HEK293T (cell line): ENCODE measurements around the gene JARID2.
A peak's percentile ranks its signal among the peaks of the same experiment; 100 is the strongest.

ENCODE experiments used
- CTCF ChIA-PET: fragments of 350-600 bp; formaldehyde crosslinking; extraction: SDS; loops from one replicate; lab custom pipeline; 2021; ENCODE audit warnings: antibody characterized with exemption, inconsistent platforms; lab: Yijun Ruan, JAX
- POLR2A ChIA-PET: fragments of 350-600 bp; formaldehyde crosslinking; extraction: SDS; loops from one replicate; lab custom pipeline; 2020; ENCODE audit warnings: antibody characterized with exemption, inconsistent platforms; lab: Yijun Ruan, JAX
- DNase-seq: peaks from one replicate; pipeline ENCODE4 v3.0.0; 2012; ENCODE audit warnings: mixed read lengths; ENCODE audit errors: extremely low spot score
- ARNT ChIP-seq: fragments of 450-650 bp; IDR thresholded peaks from 2 replicates; pipeline ENCODE4 v1.6.1; 2017; ENCODE audit warnings: mild to moderate bottlenecking
- BHLHE40 ChIP-seq: fragments of 450-650 bp; IDR thresholded peaks from 2 replicates; pipeline ENCODE4 v1.6.1; 2016; ENCODE audit warnings: mild to moderate bottlenecking, moderate library complexity, borderline replicate concordance
- CTBP1 ChIP-seq: fragments of 450-650 bp; IDR thresholded peaks from 2 replicates; pipeline ENCODE4 v1.6.1; 2016; ENCODE audit warnings: borderline replicate concordance
- ELF4 ChIP-seq: fragments of 450-650 bp; IDR thresholded peaks from 2 replicates; pipeline ENCODE4 v1.6.1; 2017; ENCODE audit warnings: antibody characterized with exemption
- FOXA1 ChIP-seq: fragments of 450-650 bp; IDR thresholded peaks from 2 replicates; pipeline ENCODE4 v1.6.1; 2016; ENCODE audit warnings: mild to moderate bottlenecking
- FOXK2 ChIP-seq: fragments of 450-650 bp; IDR thresholded peaks from 2 replicates; pipeline ENCODE4 v1.6.1; 2016; ENCODE audit warnings: mild to moderate bottlenecking
- FOXM1 ChIP-seq: fragments of 450-650 bp; IDR thresholded peaks from 2 replicates; pipeline ENCODE4 v1.6.1; 2017; ENCODE audit warnings: mild to moderate bottlenecking, borderline replicate concordance
- HDGF ChIP-seq: fragments of 450-650 bp; IDR thresholded peaks from 2 replicates; pipeline ENCODE4 v1.6.1; 2017; ENCODE audit warnings: antibody characterized with exemption, borderline replicate concordance
- L3MBTL2 ChIP-seq: fragments of 450-650 bp; conservative IDR thresholded peaks from 2 replicates; pipeline ENCODE4 v1.6.1; 2016; ENCODE audit warnings: mild to moderate bottlenecking
- LEF1 ChIP-seq: fragments of 450-650 bp; IDR thresholded peaks from 2 replicates; pipeline ENCODE4 v1.6.1; 2017; ENCODE audit warnings: mild to moderate bottlenecking, borderline replicate concordance
- NFRKB ChIP-seq: fragments of 450-650 bp; IDR thresholded peaks from 2 replicates; pipeline ENCODE4 v1.6.1; 2016; ENCODE audit warnings: mild to moderate bottlenecking, moderate library complexity
- PKNOX1 ChIP-seq: fragments of 450-650 bp; IDR thresholded peaks from 2 replicates; pipeline ENCODE4 v1.6.1; 2016
- SP1 ChIP-seq: fragments of 450-650 bp; IDR thresholded peaks from 2 replicates; pipeline ENCODE4 v1.6.1; 2017
- SUZ12 ChIP-seq: fragments of 450-650 bp; IDR thresholded peaks from 2 replicates; pipeline ENCODE4 v1.6.1; 2016; ENCODE audit warnings: mild to moderate bottlenecking
- TARDBP ChIP-seq: fragments of 450-650 bp; IDR thresholded peaks from 2 replicates; pipeline ENCODE4 v1.6.1; 2016
- ZNF384 ChIP-seq: fragments of 450-650 bp; IDR thresholded peaks from 2 replicates; pipeline ENCODE4 v1.6.1; 2016

JARID2 gene

DNA sequence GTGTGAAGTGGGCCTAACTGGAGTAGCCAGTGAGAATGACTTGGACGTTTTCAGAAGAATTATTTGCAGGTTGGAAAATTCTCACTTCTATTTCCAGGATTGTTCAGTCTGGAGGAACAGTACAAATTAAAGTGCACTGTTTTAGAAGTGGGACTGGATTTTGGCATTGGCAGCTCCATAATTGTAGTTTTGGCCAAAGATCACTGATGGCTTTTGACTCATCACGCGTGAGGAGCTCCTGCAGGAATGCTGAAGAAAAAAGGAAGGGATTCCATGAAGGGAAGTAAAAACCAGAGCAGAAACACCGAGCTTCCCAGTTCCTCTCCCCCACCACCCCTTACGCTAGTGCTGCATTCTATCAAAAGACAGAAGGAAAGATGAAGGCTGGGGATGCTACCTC lies 103.5 kb downstream of the JARID2 start:
- CTCF ChIA-PET = interaction anchor here (1.1 kb wide), 1 partner anchor 10 kb away, joined by 3 read pairs; no protein-coding TSS in a partner anchor
- POLR2A ChIA-PET = no interaction called here
- no peak for DNase-seq
- TF ChIP-seq ARNT = no peak
- TF ChIP-seq ZNF384 = no peak
- TF ChIP-seq FOXM1 = no peak
- TF ChIP-seq L3MBTL2 = no peak
- no peak for TF ChIP-seq PKNOX1
- TF ChIP-seq SUZ12 = no peak
- TF ChIP-seq TARDBP = no peak
- TF ChIP-seq BHLHE40 = no peak
- no peak for TF ChIP-seq FOXK2
- TF ChIP-seq SP1 = no peak
- TF ChIP-seq FOXA1 = no peak
- no peak for TF ChIP-seq ELF4
- no peak for TF ChIP-seq HDGF
- no peak for TF ChIP-seq NFRKB
- no peak for TF ChIP-seq CTBP1
- TF ChIP-seq LEF1 = no peak

GRCh38 chr6:15350386-15351083 lies 104.7 kb downstream of the JARID2 start:
- TF ChIP-seq FOXA1 (no peak), ELF4 (no peak), ZNF384 (no peak), SP1 (no peak), CTBP1 (no peak)
- DNase-seq = no peak
- POLR2A ChIA-PET = no interaction called here
- CTCF ChIA-PET = no interaction called here

DNA sequence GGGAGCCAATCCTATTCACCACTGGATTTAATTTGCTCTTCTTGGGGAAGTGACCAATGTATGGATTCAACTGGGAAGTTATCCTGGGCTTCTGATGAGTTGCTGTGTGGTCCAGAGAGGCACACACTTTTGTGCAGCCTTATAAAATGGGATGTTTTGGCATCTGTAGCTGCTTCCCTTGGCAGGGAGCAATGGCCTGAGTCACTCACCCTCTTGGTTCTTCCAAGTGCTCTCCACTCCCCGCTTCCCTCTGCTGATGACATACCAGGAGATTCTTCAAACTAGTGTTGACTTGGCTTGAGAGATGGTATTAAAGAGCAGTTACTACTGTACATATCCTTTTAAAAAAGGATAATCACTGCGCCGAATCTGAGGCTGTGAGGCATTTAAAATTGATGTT lies 105.8 kb downstream of the JARID2 start:
- no peak for DNase-seq
- POLR2A ChIA-PET = interaction anchor here (1.5 kb wide), 1 partner anchor 14 kb away, joined by 4 read pairs; no protein-coding TSS in a partner anchor
- CTCF ChIA-PET = interaction anchor here (0.5 to 0.9 kb wide), 2 partner anchors 9 to 23 kb away, joined by 3 read pairs; no protein-coding TSS in a partner anchor
- TF ChIP-seq TARDBP = no peak
- no peak for TF ChIP-seq SP1
- no peak for TF ChIP-seq L3MBTL2
- no peak for TF ChIP-seq SUZ12
- no peak for TF ChIP-seq ELF4
- TF ChIP-seq NFRKB = no peak
- TF ChIP-seq HDGF = no peak
- no peak for TF ChIP-seq CTBP1
- no peak for TF ChIP-seq LEF1
- no peak for TF ChIP-seq PKNOX1
- no peak for TF ChIP-seq BHLHE40
- no peak for TF ChIP-seq FOXA1
- TF ChIP-seq FOXM1 = no peak
- no peak for TF ChIP-seq ARNT
- no peak for TF ChIP-seq ZNF384

- POLR2A ChIA-PET = interaction anchor here (1.5 kb wide), 1 partner anchor 13 kb away, joined by 4 read pairs; no protein-coding TSS in a partner anchor
- TF ChIP-seq TARDBP = no peak
- no peak for TF ChIP-seq FOXM1
- no peak for TF ChIP-seq NFRKB
- TF ChIP-seq SP1 = no peak
- TF ChIP-seq HDGF = no peak
- no peak for TF ChIP-seq CTBP1
- TF ChIP-seq ELF4 = no peak
- no peak for TF ChIP-seq BHLHE40
- TF ChIP-seq FOXA1 = no peak
- CTCF ChIA-PET = interaction anchor here (0.9 kb wide), 1 partner anchor 9 kb away, joined by 3 read pairs; no protein-coding TSS in a partner anchor
- DNase-seq = no peak
Observed at GRCh38 chr6:15352220-15352619, 106.4 kb downstream of the JARID2 start.

DNA sequence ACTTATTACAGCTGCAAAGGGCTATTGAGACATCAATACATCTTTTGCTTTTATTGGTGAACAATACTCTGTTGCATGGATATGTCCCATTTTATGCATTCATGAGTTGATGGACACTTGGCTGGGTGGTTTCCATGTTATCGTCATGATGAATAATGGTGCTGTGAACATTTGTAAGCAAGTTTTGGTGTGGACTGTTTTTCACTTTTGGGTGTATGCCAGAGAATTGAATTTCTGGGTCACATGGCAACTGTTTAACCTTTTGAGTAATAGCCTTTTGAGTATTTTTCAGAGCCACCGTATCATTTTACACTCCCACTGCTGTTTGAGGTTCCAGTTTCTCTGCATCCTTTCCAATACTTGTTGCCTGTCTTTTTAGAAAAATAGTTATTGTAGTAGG lies 107.0 kb downstream of the JARID2 start:
- TF ChIP-seq CTBP1 (no peak), PKNOX1 (peak; percentile 79)
- no peak for DNase-seq
- CTCF ChIA-PET = no interaction called here
- POLR2A ChIA-PET = no interaction called here

DNA sequence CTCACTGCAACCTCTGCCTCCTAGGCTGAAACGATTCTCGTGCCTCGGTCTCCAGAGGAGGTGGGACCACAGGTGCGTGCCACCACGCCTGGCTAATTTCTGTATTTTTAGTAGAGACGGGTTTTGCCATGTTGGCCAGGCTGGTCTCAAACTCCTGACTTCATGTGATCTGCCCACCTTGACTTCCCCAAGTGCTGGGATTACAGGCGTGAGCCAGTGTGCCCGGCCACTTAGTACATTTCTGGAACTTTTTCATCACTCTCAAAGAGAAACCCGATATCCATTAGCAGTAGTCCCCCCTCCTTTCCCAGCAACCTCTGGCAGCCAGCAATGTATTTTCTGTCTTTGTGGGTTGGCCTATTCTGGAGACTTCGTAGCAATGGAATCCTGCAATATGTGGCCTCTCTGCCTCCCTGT lies 109.8 kb downstream of the JARID2 start:
- ChIA-PET CTCF (interaction anchor here (0.5 kb wide), 1 partner anchor 789 kb away, joined by 3 read pairs; no protein-coding TSS in a partner anchor), POLR2A (interaction anchor here (1.5 kb wide), 1 partner anchor 11 kb away, joined by 3 read pairs; no protein-coding TSS in a partner anchor)
- TF ChIP-seq BHLHE40 (no peak), ARNT (no peak), LEF1 (no peak)
- DNase-seq = peak; percentile 32

GRCh38 chr6:15356179-15356578 lies 110.3 kb downstream of the JARID2 start:
- CTCF ChIA-PET = no interaction called here
- POLR2A ChIA-PET = interaction anchor here (1.5 kb wide), 1 partner anchor 12 kb away, joined by 3 read pairs; no protein-coding TSS in a partner anchor
- TF ChIP-seq PKNOX1 (peak; percentile 56; the same call in 1 of the 2 replicates), BHLHE40 (no peak)
- DNase-seq = no peak
